Measurements from ENCODE around the gene GMDS. TPM values are rescaled to one million over a fixed set of nuclear protein-coding genes. Genes with fewer than 3 reads are reported as not detected.

GMDS gene
- polyA plus RNA-seq, 1 donor: 60.1 TPM

- no peak for DNase-seq
Measured at GRCh38 chr6:1614448-1615150, 630.8 kb downstream of the GMDS start.

GRCh38 chr6:1613688-1614447 lies 631.5 kb downstream of the GMDS start:
- no peak for DNase-seq

GRCh38 chr6:1613346-1613687 lies 632.1 kb downstream of the GMDS start:
- DNase-seq: no peak

- DNase-seq: no peak
Measured at GRCh38 chr6:1612974-1613306, 632.5 kb downstream of the GMDS start.

GRCh38 chr6:1612299-1612973 lies 633.0 kb downstream of the GMDS start:
- DNase-seq: no peak

- no peak for DNase-seq
Measured at GRCh38 chr6:1611572-1612298, 633.7 kb downstream of the GMDS start.

GRCh38 chr6:1611322-1611571 lies 634.2 kb downstream of the GMDS start:
- DNase-seq: no peak

- DNase-seq: no peak
Measured at GRCh38 chr6:1610497-1611321, 634.7 kb downstream of the GMDS start.

GRCh38 chr6:1609648-1610496 lies 635.5 kb downstream of the GMDS start, which contains the start of gene FOXC1:
FOXC1 (plus strand) TSS chr6:1609915; CDS start chr6:1610446, 531 bp downstream.
- peak; percentile 93 for DNase-seq

GRCh38 chr6:1609041-1609647 lies 636.3 kb downstream of the GMDS start:
- no peak for DNase-seq

- DNase-seq: no peak
Measured at GRCh38 chr6:1608222-1609040, 637.0 kb downstream of the GMDS start.

- DNase-seq: no peak
Measured at GRCh38 chr6:1607516-1608221, 637.7 kb downstream of the GMDS start.

- no peak for DNase-seq
Measured at GRCh38 chr6:1606780-1607515, 638.5 kb downstream of the GMDS start.

- DNase-seq: no peak
Measured at GRCh38 chr6:1605893-1606779, 639.3 kb downstream of the GMDS start.

GRCh38 chr6:1605004-1605892 lies 640.2 kb downstream of the GMDS start:
- DNase-seq: no peak

All from left kidney (tissue), 2 donors.